HG03565 (cell line): ENCODE measurements around the gene SLC25A18.
"Not testable (repeated sequence)": the region's sequence is repeated elsewhere in the genome, so short reads cannot be mapped to it uniquely, and the experiment has no call there.

Experiments used
- ATAC-seq: cut with Tn5 transposase; IDR thresholded peaks from one replicate; pipeline ENCODE4 v1.9.1; 2021; ENCODE audit warnings: mild to moderate bottlenecking, moderate library complexity; ENCODE audit not compliant: unreplicated experiment

The SLC25A18 gene, protein sequence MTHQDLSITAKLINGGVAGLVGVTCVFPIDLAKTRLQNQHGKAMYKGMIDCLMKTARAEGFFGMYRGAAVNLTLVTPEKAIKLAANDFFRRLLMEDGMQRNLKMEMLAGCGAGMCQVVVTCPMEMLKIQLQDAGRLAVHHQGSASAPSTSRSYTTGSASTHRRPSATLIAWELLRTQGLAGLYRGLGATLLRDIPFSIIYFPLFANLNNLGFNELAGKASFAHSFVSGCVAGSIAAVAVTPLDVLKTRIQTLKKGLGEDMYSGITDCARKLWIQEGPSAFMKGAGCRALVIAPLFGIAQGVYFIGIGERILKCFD

DNA sequence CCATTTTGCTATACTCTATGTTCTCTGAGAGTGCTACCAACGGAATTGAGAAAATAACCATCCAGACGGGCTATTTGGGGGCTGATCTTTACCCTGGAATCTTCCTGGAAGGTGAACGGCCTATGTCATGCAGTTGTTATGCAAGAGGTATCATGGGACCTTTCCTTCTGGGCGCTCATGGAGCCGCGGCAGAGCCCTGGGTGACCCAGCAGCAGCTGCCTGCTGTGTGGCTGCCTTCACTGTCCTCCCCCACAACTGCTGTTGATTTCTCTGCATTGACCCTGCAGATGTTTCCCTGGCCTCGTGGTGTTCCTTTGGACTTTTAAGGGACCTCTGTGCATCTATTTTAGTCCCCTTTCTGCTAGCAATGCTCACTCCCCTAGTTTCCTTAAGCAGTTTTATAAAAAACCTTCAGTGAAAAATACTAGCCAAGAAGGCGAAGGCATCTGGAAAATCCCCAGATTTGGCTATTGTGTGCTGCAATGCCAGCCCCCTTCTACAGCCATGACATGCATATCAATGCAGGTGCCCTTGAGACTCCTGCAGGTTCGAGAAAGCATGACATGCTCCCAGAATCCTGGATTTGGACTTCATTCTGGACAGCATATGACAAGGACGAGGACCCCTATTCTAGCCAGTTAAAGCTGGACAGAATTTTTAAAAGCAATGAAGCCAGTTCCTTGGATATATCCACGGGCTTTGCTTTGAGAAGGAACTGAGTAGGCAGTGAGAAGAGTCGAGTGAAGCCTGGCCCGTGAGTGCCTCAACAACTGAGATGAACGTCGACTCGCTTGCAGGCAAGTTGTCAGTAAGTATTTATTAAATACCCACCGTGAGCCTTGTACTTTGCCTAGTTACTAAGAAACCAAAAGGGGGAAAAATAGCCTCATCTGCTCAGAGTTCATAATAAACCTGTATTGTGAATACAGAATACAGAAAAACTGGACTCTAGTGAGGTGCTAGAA is at the start of gene SLC25A18:
Gene SLC25A18, plus strand, starts transcription at position 593 of the 965 bp plus-strand sequence. CDS start 16,447 bp downstream, outside the sequence.
- no peak for ATAC-seq

DNA sequence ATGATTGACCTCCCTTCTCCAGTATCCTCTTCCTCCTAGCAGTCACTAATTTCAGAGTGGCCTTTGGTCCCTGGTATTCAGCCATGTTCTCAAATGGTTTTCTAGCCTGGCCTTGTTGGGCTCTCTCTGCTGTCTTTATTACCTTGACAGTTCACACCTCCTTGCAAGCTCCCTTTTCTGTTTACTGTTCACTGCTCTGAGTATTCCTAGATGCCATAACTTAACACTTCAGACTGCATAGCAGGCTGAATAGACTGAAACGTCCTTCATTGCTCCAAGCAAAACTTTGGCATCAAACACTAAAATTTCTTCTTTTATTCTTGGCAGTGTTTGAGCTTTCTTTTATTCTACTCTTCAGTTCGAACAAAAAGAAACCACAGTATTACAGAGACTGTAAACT is 49.7 kb upstream of the SLC25A18 start:
- ATAC-seq = no peak

DNA sequence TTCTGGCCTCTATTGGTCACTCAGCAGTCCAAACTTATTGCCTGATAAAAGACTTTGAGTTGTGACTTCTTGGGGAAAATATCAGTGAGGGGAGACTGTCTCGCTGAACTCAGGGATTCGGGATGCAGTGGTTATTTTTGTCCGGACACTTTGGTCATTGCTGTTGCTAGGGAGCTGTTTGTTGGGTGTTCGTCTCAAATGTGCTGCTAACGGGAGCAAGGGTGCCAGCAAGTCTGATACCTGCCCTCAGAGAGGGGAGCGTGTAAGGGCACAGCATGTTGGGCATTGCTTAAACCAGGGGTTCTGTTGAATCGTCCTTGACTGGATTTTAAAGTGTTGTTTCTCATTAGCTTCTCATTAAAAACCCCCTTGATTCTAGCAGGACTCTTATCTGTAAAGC is 49.2 kb upstream of the SLC25A18 start:
- no peak for ATAC-seq

DNA sequence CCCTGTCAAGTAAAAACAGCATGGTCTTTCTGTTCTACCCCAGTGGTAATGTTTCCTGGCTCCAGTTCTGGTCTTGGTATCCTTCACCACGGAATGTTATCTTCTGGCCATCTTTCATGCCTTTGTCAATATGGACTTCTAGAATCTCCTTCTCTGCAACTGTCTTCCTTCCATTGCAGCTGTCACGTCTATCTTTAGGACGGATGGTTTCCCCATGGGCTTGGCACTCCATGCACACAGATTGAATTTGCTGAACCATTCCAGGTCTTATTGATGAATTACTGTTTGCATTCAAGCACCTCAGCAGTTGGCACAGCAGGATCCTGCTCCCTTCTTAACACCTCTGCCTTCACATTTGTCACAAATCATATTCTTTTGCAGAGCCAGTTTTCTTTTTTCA is 44.9 kb upstream of the SLC25A18 start:
- no peak for ATAC-seq

DNA sequence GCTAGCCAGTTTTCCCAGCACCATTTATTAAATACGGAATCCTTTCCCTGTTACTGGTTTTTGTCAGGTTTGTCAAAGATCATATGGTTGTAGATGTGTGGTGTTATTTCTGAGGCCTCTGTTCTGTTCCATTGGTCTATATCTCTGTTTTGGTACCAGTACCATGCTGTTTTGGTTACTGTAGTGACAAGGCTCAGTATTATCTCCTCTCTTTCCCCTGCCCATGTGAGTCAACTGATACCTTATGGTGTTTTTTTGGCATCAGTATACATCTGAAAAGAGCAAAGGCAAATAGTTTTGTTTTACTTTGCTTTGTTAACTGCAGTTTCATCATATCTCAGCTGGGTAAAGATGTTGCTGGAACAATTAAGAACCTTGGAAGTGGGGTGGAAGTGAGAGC is 41.3 kb upstream of the SLC25A18 start:
- not testable (repeated sequence) for ATAC-seq

DNA sequence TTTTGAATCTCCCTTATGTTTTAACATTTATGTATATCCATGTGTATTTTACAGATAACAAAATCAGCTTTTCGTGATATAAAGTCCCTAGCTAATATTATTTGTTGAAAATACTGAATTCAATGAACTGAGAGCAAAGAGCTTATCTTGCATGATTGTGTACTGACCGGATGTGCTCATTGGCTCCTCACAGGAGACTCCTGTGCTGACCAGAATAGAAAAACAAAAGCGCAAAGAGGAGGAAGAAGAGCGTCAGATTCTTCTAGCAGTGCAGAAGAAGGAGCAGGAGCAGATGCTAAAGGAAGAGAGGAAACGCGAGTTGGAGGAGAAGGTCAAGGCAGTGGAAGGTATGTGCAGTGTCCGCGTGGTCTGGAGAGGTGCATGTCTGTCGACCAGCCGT is 39.4 kb upstream of the SLC25A18 start:
- no peak for ATAC-seq

DNA sequence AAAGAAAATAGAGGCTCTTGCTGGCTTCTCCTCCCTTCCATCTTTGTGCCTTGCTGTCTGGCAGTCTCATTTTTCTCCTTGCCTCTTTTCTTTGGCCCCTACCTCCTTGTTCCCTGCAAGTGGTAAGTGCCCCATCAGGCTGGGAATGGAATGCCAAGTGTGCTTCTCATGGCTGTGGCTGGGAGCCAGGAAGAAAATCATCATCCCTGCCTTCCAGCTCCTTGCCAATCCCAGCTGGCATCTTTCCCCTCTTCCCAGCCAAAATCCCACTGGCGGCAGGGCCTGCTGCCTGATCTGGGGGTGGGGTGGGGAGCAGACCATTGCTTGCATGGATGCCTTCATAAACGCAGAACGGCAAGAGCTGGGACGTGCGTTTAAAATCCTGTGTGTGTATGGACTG is 27.0 kb upstream of the SLC25A18 start:
- ATAC-seq = no peak

DNA sequence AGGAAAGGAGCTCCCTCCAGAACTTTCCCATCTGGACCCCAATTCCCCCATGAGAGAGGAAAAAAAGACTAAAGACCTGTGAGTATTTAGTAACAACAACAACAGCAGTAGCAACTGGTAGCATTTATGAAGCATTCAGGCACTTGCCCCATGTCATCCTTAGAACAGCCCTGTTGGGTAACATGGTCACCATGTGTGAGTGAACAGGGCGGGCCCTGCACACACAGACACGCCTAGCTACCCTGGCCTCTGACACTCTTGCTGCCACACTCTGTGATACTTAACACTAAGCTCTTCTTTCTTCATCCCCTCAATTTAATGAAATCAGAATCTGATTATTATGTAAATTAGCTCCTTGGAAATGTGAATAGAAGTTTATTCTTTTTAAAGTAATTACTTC is 26.1 kb upstream of the SLC25A18 start:
- ATAC-seq = no peak

DNA sequence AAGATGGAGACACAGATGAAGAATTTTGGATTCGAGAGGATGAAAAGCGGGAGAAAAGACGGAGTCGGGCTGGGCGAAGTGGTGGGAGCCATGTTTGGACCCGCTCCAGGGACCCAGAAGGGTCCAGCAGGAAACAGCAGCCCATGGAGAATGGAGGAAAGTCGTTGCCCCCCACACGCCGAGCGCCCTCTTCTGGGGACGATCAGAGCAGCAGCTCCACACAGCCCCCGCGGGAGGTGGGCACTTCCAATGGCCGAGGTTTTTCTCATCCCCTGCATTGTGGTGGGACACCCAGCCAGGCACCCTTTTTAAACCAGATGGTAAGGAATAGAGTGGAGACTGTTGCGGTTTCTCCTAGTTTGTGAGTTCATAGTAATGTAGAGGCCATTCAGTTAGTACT is 22.8 kb upstream of the SLC25A18 start:
- no peak for ATAC-seq

DNA sequence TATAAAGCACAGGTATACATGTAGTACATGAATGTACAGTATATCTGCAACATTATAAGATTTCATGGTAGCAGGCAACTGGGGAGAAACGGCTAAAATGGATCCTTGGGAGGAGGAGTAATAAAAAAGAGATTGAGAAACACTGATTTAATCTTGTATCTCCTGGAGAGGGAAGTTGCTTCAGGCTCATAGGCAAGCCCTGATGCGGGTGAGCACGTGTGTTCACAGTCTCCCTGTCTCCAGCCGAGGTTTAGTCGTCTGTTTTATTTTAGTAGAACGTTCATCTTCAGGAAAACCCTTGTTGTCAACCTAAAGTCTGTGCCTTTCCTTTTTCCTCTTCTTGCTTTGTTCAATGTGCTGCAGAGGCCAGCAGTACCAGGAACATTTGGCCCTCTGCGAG is 21.8 kb upstream of the SLC25A18 start:
- ATAC-seq = no peak

DNA sequence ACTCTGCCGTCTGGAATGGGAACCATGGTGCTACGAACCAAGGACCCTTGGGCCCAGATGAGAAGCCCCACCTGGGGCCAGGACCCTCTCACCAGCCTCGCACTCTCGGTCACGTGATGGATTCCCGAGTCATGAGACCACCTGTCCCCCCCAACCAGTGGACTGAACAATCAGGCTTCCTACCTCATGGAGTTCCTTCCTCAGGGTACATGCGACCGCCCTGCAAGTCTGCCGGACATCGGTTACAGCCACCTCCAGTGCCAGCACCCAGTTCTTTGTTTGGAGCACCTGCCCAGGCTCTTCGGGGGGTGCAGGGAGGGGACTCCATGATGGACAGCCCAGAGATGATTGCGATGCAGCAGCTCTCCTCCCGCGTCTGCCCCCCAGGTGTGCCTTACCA is 20.8 kb upstream of the SLC25A18 start:
- no peak for ATAC-seq

DNA sequence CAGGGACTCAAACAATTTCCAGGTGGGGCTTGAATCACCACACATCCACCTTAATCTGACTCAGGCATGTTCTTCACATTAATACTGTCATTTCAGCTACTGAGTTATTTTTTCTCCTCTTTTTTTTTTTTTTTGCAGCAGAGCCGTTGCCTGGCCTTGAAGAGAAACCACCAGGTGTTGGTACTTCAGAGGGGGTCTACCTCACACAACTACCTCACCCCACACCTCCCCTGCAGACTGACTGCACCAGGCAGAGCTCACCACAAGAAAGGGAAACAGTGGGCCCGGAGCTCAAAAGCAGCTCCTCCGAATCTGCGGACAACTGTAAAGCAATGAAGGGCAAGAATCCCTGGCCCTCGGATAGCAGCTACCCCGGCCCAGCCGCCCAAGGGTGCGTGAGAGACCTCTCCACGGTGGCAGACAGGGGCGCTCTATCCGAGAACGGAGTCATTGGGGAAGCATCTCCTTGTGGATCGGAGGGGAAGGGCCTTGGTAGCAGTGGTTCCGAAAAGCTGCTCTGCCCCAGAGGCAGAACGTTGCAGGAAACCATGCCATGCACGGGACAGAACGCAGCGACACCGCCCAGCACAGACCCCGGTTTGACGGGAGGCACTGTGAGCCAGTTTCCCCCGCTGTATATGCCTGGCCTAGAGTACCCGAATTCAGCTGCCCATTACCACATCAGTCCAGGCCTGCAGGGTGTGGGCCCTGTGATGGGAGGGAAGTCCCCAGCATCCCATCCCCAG is 15.1 kb upstream of the SLC25A18 start:
- ATAC-seq = no peak

DNA sequence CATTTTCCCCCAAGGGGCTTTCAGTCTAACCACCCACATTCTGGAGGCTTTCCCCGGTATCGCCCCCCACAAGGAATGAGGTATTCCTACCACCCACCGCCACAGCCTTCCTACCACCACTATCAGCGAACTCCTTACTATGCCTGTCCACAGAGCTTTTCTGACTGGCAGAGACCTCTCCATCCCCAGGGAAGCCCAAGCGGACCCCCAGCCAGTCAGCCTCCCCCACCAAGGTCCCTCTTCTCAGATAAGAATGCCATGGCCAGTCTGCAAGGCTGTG is 14.6 kb upstream of the SLC25A18 start:
- ATAC-seq = no peak

DNA sequence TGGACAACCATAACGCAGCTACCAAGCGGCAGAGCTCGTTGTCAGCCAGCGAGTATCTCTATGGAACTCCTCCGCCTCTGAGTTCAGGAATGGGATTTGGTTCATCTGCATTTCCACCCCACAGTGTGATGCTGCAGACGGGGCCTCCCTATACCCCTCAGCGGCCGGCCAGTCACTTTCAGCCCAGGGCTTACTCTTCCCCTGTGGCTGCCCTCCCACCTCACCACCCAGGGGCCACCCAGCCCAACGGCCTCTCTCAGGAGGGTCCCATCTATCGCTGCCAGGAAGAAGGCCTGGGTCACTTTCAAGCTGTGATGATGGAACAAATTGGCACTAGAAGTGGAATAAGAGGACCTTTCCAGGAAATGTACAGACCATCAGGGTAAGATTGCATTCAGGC is 14.1 kb upstream of the SLC25A18 start:
- ATAC-seq = no peak

DNA sequence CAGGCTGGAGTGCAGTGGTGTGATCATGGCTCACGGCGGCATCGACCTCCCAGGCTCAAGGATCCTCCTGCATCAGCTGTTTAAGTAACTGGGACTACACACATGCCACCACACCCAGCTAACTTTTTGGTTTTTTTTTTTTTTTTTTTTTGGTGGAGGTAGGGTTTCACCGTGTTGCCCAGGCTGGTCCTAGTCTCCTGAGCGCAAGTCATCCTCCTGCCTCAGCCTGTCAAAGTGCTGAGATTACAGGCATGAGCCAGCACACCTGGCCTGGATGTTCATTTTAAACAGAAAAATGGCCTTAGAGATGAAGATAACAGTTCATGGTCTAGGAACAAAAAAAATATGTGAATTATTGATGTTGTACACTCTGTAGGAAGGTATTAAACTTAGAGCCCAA is 13.6 kb upstream of the SLC25A18 start:
- ATAC-seq = no peak

DNA sequence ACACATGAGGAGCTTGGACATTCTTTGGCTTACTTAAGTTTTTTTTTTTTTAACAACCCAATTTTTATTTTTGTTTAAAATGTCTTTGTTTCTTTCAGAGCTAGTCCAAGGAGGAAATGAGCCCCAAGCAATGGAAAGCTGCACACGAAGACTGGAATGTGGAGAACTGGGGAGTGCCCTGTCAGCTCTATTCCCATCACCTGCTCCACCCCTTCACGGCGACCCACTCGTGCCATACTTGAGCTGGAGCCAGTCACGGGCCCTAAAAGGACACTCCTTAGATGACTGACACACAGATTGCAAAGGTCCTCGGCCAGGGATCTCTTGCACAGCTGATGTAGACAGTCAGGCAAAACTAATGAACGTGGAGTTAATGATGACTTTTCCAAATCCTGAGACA is 10.6 kb upstream of the SLC25A18 start:
- ATAC-seq = no peak

DNA sequence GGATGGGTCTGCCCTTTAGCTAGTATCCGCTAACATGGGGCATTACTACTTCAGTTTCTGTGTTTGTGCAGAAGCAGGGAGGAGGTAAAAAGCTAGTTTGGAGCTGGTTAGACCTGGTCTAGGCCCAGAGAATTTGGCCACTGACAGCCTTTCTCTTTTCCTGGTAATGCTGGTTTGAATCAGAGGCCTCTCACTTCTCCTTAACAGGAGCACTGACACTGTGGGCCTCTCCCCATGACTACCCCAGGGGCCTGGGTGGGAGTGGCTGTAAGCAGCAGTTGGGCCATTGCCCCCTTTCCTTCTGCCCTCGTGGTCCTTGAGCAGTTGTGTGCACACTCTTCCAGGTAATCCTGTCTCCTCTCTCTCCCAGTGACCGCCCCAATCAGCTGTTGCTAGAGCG is 8.5 kb upstream of the SLC25A18 start:
- ATAC-seq = no peak

DNA sequence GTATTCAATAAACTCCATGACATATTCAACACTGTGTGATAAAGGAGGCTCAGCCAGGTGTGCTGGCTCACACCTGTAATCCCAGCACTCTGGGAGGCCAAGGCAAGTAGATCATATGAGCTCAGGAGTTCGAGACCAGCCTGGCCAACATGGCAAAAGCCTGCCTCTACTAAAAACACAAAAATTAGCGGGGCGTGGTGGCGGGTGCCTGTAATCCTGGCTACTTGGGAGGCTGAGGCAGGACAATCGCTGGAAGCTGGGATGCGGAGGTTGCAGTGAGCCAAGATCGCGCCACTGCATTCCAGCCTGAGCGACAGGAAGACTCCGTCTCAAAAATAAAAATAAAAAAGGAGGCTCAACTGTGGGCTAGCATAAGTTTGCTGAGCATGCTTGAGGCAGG is 4.1 kb upstream of the SLC25A18 start:
- no peak for ATAC-seq

DNA sequence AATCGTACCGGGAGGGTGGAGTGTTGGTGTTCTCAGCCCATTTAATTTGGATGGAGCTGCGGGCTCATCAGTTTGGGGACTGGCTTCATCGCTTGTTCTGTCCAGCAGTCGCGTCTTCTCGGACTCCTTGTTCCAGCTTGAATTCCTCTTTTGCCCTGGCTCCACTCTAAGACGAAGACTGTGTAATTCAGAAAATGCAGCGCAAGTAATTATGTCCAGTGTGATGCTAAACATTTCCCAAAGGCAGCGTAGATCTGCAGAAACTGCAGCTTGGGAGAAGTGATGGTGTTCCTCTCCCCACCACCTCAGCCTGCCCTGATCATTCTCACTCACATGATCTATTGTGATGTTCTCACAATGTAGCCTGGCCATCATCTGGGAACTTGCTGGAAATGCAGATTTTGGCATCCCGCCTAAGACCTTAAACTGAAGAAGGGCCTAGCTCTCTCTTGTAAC is 666 bp downstream of the SLC25A18 start:
- no peak for ATAC-seq

DNA sequence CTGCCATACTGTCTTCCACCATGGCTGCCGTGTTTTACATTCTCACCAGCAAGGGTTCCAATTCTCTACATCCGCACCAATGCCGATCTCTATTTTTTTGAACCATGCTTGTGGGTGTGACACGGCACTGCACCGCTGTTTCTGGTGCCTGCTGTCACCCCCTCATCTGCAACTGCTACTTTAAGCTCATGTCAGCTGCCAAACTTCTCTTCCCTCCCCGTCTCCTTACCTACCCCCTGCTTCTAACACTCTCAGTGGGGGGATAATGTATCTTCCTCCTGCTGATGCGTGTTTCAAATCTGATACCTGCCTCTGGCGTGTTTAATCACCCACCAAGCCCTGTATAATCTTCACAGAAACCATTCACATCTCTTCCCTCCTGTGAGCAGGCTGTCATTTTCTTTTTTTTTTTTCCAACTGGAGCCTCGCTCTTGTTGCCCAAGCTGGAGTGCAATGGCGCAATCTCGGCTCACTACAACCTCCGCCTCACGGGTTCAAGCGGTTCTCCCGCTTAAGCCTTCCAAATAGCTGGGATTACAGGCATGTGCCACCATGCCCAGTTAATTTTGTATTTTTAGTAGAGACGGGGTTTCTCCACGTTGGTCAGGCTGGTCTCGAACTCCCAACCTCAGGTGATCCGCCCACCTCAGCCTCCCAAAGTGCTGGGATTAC is 2.9 kb downstream of the SLC25A18 start:
- not testable (repeated sequence) for ATAC-seq

DNA sequence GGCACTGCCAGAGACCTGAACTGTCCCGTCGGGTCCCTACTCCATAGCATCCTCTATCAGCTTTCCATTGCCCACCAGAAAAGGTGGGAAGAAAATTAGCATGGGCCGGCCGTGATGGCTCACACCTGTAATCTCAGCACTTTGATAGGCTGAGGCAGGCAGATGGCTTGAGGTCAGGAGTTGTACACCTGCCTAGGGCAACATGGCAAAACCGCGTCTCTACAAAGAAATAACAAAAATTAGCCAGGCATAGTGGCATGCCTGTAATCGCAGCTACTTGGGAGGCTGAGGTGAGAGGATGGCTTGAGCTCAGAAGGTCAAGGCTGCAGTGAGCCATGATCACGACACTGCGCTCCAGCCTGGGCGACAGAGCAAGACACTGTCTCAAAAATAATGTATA is 3.5 kb downstream of the SLC25A18 start:
- ATAC-seq = no peak
